HG03558 (cell line): ENCODE measurements around the gene TFCP2.
"Not testable (repeated sequence)": the region's sequence is repeated elsewhere in the genome, so short reads cannot be mapped to it uniquely, and the experiment has no call there.

Experiments
- ATAC-seq: cut with Tn5 transposase; IDR thresholded peaks from one replicate; pipeline ENCODE4 v1.9.1; 2021; ENCODE audit warnings: moderate number of reproducible peaks; ENCODE audit not compliant: unreplicated experiment; ENCODE audit errors: extremely low read depth

The TFCP2 gene

DNA sequence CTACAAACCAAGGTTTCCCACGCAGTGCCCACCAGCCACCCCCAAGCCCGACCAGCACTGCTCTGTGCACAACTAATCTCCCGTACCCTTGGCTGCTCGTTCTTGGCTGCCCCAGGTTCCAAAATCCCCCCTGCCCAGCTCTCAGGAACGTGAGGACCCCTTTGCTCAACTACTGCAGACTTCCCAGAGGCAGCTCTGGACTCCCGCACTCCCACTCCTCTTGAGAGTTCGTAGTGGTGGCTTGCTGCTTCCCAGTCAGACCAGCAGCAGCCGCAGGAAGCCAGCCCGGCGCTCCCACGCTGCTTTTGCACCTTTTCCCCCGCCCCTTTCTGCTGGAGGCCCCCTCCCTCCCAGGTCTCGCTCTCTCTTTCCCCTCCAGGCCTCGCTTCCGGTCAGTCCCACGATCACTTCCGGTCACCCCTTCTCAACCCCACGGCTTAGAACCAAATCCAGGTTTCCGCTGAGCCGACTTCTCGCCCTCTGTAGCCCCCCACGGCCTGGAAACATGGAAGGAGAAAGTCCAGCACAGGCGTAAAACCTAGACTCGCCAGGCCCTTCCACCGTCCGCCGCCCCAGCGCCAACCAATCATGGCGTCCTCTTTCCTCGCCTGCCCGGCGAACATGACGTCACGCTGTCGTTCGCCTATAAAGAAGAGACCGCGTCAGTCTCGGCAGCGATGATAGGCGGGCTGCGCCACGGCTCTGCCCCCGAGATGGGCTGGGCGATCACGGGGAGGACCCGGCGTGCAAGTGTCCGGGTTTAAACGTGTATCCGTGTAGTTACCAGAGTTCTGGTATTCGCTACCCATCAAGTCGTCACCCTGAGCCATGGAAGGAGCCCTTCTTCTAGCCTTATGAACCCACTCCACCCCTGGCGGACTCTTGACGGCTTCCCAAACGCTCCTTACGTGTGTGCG is at the start of gene TFCP2:
Gene TFCP2, minus strand, starts transcription at position 621 of the 917 bp plus-strand sequence. CDS start 713 bp downstream, outside the sequence.
- ATAC-seq = peak; percentile 82

DNA sequence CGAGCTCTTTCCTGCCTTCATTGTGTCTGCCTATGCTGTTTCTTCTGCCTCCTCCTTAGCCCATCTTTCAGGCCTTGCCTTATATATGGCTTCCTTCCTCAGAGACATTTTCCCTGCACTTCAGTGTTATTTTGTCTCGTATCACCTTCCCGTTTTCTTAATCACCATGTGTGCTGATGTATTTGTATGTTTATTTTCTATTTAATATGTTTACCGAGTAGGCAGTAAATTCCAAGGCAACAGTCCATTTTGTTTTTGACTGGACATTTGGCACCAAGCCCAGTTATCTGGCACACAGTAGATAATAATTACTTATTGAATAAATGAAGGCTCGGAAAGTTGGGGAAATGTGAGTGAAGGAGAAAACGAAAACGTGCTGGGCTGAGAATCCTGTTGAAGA is 49.5 kb upstream of the TFCP2 start:
- ATAC-seq = no peak

GRCh38 chr12:51219857-51220256 is 46.9 kb upstream of the TFCP2 start:
- not testable (repeated sequence) for ATAC-seq

GRCh38 chr12:51219322-51219721 is 46.4 kb upstream of the TFCP2 start:
- ATAC-seq = no peak

DNA sequence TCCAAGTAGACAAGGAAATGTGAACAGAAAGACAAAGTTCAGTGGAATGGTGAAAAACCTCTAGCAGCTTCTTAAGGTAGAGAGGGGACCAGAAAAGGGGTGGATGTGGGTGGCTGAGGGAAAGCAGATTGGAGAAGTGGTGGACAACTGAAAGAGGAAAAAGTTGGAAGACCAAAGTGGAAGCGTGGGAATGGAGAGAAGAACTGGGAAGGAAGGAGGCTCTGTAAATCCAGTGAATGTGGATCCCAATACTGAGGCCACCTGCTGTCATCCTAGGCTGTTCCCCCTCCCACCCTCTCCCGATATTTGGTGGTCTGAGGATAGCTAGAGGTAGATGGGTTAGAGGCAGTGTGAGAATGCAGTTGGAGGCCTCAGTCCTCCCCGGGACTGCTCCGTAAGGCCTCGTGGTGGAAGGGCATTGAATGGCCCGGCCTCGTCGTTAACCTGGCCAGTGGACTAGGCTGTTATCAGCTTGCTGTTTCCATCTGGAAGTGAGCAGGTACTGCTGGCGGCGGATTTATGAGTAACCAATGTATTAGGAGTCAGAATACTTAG is 45.7 kb upstream of the TFCP2 start:
- no peak for ATAC-seq

DNA sequence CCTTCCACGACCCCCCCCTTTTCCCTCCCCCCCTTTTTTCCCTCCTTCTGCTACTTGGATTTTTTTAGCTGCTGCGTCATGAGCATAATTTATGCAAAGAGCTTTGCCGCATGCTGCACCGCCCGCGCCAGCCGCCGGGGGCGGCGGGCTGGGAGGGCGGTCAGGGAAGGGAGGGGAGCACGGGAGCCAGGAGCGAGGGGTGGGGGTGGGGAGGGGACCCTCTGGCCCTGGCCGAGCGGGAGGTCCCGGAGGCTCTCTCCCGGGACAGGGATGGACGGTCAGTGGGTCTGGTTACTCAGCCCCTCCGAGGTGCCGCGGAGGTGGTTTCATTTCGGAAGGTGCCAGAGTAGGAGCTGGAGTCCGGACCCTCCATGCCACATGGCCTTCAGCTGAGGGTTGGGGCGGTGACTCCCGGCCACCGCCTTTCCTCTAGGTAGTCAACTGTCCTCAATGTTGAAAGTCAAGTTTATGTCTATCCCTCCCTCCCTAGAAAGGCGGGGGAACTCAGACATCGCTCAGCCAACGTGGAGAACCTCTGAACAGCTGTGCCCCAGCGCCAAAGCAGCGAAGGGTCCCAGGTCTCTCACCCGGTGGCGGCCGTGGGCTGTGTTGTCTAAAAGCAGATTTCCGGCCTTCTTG is 45.2 kb upstream of the TFCP2 start, which contains the start of gene POU6F1:
Gene POU6F1, minus strand, starts transcription at position 95 of the 639 bp plus-strand sequence. CDS start 11,226 bp downstream, outside the sequence.
- no peak for ATAC-seq

- no peak for ATAC-seq
Measured at GRCh38 chr12:51217133-51217967, 44.4 kb upstream of the TFCP2 start.

DNA sequence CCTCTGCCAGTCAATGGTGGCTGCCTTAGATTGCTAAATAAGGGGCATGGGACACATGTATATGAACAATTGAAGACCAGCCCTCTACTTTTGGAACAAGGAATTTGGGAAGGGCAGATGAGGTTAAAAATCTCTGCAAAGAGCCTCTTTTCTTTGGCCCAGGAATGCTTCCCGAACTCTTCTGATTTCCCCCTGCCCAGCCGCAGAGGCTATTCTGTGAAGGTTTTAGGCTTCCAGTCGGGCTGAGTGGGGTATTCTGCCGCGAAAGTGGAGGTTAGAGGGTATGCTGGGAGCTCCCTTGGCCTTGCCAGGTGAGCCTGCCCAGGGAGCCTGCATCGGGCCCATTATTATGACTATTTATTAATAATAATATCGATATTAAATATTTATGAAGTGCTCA is 43.7 kb upstream of the TFCP2 start:
- no peak for ATAC-seq

GRCh38 chr12:51214895-51215294 is 42.0 kb upstream of the TFCP2 start:
- ATAC-seq = no peak

DNA sequence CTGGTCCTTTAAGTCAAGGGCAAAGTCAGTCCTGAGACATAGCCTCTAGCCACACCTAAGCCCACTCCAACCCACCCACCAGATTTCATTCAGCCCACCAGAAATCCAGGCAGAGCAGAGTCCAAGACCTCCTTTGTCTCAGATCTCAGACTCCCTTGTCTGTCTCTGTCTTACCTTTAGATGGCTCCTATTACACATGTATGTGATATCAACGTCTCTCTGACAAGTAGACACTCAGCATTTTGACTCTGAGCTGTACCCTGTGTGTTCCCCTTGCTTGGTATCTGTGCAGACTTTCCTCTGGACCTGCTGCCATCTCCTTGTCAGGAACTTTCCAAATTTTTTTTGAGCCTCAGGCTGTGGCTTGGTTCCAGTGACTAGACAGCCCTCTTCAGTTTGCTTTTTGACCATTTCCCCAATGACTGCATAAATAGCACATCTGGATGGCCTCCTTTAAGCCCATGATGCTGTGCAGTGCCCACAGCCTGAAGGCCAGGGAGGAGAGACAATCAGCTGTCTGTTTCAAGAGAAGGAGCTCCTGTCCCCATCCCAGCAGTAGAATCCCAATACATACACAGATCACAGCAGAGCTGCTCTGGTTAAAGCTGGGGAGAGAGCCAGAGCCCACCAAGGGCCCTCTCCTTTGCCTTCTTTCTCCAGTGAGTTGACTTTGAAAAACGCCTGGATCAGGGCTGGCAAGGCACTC is 37.9 kb upstream of the TFCP2 start:
- no peak for ATAC-seq

DNA sequence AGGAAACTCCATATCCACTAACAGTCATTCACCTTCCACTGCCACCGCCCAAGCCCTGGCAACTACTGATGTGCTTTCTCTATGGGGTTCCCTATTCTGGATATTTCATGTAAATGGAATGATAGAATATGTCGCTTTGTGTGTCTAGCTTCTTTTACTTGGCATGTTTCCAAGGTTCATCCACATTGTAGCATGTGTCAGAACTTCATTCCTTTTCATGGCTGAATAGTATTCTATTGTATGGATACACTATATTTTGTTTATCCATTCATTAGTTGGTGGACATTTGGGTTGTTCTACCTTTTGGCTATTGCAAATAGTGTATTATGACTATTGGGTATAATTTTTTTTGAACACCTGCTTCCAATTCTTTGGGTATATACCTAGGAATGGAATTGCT is 36.3 kb upstream of the TFCP2 start:
- no peak for ATAC-seq

- ATAC-seq = no peak
Measured at GRCh38 chr12:51208016-51208660, 35.2 kb upstream of the TFCP2 start.

DNA sequence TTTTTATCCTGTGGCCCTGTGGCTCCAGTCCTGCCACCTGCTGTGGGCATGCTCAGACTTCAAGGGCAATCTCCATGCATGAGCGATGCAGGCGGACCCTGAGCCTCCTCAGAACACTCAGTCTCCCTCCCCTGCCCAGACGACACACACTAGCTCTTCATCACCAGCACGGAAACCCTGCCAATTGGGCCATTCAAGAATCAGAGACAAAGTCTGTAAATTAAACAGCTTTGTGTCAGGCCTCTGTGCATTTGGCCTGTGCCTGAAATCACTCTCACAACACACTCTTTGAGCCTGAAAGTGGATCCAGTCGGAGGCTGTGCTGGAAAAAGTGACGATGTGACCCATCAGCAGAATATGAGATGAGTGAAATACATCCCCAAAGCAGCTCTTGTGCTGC is 32.4 kb upstream of the TFCP2 start:
- no peak for ATAC-seq

DNA sequence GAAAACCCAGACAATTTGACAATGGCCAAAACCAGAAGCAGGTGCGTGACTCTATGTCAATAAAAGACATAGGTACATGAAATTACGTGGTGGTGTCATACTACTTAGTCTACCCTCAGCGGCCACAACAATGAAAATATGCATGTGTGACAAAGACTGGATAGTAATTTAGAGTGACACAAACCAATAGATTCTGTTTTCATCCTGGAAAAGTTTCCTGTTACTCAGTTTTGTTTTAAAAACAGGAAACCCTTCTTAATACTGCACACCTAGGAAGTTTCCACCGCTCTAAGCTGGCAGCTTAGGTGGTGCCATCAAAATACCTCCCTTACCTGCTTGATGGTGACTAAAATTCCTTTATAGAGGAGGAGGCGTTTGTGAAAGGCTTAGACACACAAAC is 29.8 kb upstream of the TFCP2 start:
- no peak for ATAC-seq

DNA sequence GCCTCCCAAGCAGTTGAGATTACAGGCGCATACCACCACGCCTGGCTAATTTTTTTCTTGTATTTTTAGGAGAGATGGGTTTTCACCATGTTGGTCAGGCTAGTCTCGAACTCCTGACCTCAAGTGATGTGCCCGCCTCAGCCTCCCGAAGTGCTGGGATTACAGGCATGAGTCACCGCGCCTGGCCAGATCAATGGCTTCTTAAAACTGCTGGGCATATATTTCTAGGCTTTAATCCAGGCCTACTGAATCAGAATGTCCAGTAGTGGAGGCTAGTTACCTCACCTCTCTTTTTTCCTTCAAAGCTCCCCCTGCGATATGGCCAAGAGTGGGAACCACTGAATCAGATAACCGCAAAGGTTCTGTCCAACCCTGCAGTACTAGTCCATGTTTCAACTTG is 27.9 kb upstream of the TFCP2 start:
- ATAC-seq = no peak

DNA sequence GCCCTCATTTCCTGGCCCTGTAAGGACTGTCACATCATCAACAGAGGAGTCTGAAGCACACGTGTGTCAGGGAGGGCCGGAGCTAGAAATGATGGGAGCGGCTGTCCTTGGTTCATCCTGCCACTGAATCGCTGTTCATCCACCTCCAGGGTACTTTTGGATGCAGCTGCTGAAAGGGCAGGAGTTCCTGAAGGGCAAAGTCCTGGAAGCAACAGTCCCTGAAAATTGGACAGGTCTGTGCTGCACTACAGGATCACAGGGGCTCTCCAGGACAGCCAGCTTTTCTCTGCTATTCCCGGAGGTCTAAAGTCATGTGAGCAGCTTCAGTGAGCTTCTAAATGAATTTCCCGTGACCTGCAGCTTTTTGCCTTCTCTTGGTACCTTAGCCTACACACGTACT is 27.2 kb upstream of the TFCP2 start:
- no peak for ATAC-seq

DNA sequence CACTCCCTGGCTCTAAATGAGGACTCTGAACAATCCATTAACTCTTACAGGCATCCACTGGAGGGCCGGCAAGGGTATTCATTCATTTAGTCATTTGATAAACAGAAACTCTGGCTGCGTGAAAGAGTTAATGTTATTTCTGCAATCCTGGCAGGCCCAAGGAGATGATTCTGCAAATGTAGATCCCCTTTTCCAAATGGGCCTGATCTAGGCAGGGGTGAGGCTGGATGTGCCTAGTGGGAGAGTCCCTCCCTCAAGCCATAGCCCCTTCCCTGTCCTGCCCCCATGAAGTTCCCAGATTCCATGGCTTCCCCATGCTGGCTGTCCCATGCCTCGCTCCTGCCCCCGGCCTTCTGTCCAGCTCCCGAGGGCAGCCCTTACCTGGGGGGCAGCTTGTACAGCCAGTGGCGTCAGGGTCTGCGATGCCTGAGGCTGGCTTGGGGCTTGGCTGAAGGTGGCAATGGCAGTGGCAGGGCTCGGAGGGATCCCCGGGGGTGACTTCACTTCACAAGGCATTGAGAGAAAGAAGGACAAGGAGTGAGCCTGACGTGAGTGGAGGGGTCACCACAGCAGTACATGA is 26.5 kb upstream of the TFCP2 start:
- ATAC-seq = no peak

- no peak for ATAC-seq
Measured at GRCh38 chr12:51198568-51199365, 25.8 kb upstream of the TFCP2 start.
